MG63 (cell line): ENCODE data around the gene PHACTR1. TPM values are rescaled to one million over a fixed set of nuclear protein-coding genes. Genes with fewer than 3 reads are reported as not detected.

Source experiments
- DNase-seq: peaks from one replicate; pipeline ENCODE4 v3.0.0-alpha.2; 2020
- H3K27me3 ChIP-seq: fragments of 250-450 bp; sonication (Bioruptor Pico); 2 replicates; pipeline ENCODE4 v1.5.1; 2020; ENCODE audit warnings: mild to moderate bottlenecking, moderate library complexity
- H3K36me3 ChIP-seq: fragments of 250-450 bp; sonication (Bioruptor Pico); 2 replicates; pipeline ENCODE4 v1.5.1; 2020; ENCODE audit warnings: mild to moderate bottlenecking, moderate library complexity
- H3K4me3 ChIP-seq: fragments of 250-450 bp; sonication (Bioruptor Pico); 2 replicates; pipeline ENCODE4 v1.5.1; 2020; ENCODE audit warnings: mild to moderate bottlenecking, moderate library complexity
- H3K9me3 ChIP-seq: fragments of 250-450 bp; sonication (Bioruptor Pico); 2 replicates; pipeline ENCODE4 v1.5.1; 2020; ENCODE audit warnings: mild to moderate bottlenecking, moderate library complexity
- total RNA-seq: library from RNA; depleted of rRNA; stranded (reverse); fragments of >200 nt; shearing (Covaris generic); gene quantifications from 2 replicates; pipeline ENCODE4 v1.2.3, GENCODE V29; 2014; ENCODE audit warnings: low replicate concordance

The PHACTR1 gene
- total RNA-seq, 1 experiment from 2014 or later: 0.20 TPM

- H3K4me3 ChIP-seq: no peak overlapping the region
- H3K27me3 ChIP-seq: peaks cover 8% of the 10 kb centered on the region; the same call in 1 of the 2 replicates
- H3K36me3 ChIP-seq: no peaks in the 10 kb centered on the region
- DNase-seq: no peak
- H3K9me3 ChIP-seq: no peaks in the 10 kb centered on the region
These were observed 531.1 kb downstream of the PHACTR1 start for GRCh38 chr6:13247627-13248026.

GRCh38 chr6:13248053-13248452 lies 531.5 kb downstream of the PHACTR1 start:
- DNase-seq: no peak
- H3K27me3 ChIP-seq: peaks cover 8% of the 10 kb centered on the region; the same call in 1 of the 2 replicates
- H3K4me3 ChIP-seq: no peak overlapping the region
- no peaks in the 10 kb centered on the region for H3K36me3 ChIP-seq
- no peaks in the 10 kb centered on the region for H3K9me3 ChIP-seq

DNA sequence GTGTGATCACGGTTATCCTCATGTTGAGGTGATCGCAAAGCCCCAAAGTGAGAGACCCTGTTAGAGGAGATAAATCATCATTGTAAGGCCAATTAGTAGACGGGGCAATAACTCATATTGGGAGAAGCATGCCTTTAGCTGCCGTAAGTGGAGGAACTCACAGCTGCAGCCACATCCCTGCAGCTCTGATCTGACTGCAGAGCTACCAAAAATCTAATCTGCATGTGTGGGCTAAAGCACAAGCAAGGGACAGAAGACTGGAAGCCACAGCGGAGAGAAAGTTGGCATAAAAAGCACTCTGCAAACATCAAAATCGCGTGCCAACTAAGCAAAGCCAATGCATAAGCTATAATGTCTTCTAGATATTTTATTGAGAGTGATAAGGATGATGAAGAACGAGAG lies 532.0 kb downstream of the PHACTR1 start:
- Histone ChIP-seq H3K4me3 (no peak overlapping the region), H3K9me3 (no peaks in the 10 kb centered on the region), H3K27me3 (peaks cover 8% of the 10 kb centered on the region; the same call in 1 of the 2 replicates), H3K36me3 (no peaks in the 10 kb centered on the region)
- no peak for DNase-seq

- no peaks in the 10 kb centered on the region for H3K9me3 ChIP-seq
- no peak for DNase-seq
- H3K4me3 ChIP-seq: no peak overlapping the region
- no peaks in the 10 kb centered on the region for H3K36me3 ChIP-seq
- H3K27me3 ChIP-seq: peaks cover 8% of the 10 kb centered on the region; the same call in 1 of the 2 replicates
These were observed 532.4 kb downstream of the PHACTR1 start for GRCh38 chr6:13248994-13249393.

DNA sequence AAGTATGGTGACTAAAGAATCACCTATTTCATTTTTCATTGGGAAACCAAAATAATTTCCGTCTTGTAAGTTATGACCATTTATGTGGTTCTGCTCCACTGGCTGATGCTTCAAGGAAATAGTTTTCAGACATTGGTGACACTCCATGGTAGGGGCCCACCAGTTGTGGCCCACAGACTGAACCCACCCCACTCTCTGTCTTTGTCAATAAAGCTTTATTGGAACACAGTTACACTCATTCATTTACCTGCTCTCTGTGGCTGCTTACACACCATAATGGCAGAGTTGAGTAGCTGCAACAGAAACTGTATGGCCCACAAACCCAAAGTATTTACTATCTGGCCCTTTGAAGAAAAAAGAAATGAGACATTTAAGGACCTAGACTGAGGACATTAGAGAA lies 533.2 kb downstream of the PHACTR1 start:
- Histone ChIP-seq H3K27me3 (peaks cover 8% of the 10 kb centered on the region; the same call in 1 of the 2 replicates), H3K4me3 (no peak overlapping the region), H3K9me3 (no peaks in the 10 kb centered on the region), H3K36me3 (no peaks in the 10 kb centered on the region)
- no peak for DNase-seq

DNA sequence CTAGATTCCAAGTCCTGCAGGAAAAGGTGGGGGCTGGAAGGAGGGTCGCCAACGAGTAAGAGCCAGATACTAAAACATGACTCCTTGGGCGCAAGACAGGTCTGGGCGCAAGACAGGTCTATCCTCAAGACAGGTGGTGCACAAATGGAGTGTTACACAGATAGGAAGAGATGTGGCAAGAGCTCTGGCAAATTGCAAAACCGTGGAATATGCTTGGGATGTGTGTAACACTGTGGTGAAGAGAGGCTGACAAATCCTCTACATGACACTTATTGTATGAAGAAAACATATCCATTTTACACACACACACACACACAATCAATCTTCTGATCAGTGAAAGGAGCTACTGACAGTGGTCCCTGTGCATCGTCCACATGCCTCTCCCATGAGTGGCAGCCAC lies 534.1 kb downstream of the PHACTR1 start:
- Histone ChIP-seq H3K36me3 (no peaks in the 10 kb centered on the region), H3K27me3 (peaks cover 6% of the 10 kb centered on the region; the same call in 1 of the 2 replicates), H3K4me3 (no peak overlapping the region), H3K9me3 (peaks cover 5% of the 10 kb centered on the region; the same call in 1 of the 2 replicates)
- DNase-seq: no peak

GRCh38 chr6:13251242-13251641 lies 534.7 kb downstream of the PHACTR1 start:
- Histone ChIP-seq H3K9me3 (peaks cover 5% of the 10 kb centered on the region; the same call in 1 of the 2 replicates), H3K27me3 (0 out of 2 replicates have a peak, but pooled peaks cover 4% of the 10 kb centered on the region), H3K36me3 (no peaks in the 10 kb centered on the region), H3K4me3 (no peak overlapping the region)
- DNase-seq: no peak

DNA sequence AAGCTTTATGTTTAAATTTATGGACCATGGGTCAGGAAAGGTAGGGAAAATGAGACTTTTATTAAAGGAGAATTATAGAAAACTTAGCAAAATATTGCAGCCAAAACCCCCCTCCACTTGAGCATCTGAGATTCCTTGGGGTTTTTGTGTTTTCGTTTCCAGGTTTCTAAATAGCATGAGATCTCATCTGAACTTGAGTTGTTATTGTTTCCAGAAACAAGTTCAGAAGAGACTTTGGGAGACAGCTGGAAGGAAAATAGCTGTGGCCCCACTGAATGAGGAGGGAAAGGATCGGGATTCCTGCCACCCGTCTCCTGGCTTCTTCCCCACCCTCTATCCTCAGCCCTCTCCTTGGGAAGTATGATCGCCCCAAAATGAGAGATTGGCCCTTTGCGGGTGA lies 536.2 kb downstream of the PHACTR1 start:
- H3K9me3 ChIP-seq: peaks cover 10% of the 10 kb centered on the region
- no peak for DNase-seq
- no peaks in the 10 kb centered on the region for H3K36me3 ChIP-seq
- H3K4me3 ChIP-seq: no peak overlapping the region
- H3K27me3 ChIP-seq: no peaks in the 10 kb centered on the region

DNA sequence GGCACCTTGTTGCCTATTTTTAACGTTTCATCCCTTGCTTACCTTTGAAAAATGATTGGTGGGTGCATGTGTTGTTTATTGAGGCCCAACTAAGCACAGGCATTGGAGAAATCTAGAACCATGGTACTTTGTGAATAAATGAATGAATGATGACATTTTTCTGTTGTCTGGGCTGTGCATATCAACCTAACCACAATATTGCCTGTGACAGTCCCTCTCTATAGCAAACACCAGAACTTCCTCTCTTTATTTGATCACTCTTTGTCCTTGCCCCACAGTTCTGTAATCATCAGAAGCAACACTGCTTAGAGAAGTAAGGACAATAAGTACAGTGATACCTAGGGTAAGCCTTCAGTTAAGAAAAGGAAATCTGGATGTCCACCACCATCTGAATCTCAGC lies 536.7 kb downstream of the PHACTR1 start:
- Histone ChIP-seq H3K36me3 (no peaks in the 10 kb centered on the region), H3K9me3 (peaks cover 10% of the 10 kb centered on the region), H3K4me3 (no peak overlapping the region), H3K27me3 (no peaks in the 10 kb centered on the region)
- no peak for DNase-seq

- H3K27me3 ChIP-seq: no peaks in the 10 kb centered on the region
- no peak overlapping the region for H3K4me3 ChIP-seq
- peak; percentile 27 for DNase-seq
- peaks cover 10% of the 10 kb centered on the region for H3K9me3 ChIP-seq
- no peaks in the 10 kb centered on the region for H3K36me3 ChIP-seq
These were observed 539.9 kb downstream of the PHACTR1 start for GRCh38 chr6:13256266-13257001.

- no peaks in the 10 kb centered on the region for H3K36me3 ChIP-seq
- peaks cover 10% of the 10 kb centered on the region for H3K9me3 ChIP-seq
- no peak for DNase-seq
- no peaks in the 10 kb centered on the region for H3K27me3 ChIP-seq
- no peak overlapping the region for H3K4me3 ChIP-seq
These were observed 542.8 kb downstream of the PHACTR1 start for GRCh38 chr6:13259393-13259792.

- DNase-seq: no peak
- Histone ChIP-seq H3K9me3 (peaks cover 10% of the 10 kb centered on the region), H3K27me3 (no peaks in the 10 kb centered on the region), H3K4me3 (no peak overlapping the region), H3K36me3 (no peaks in the 10 kb centered on the region)
These were observed 543.6 kb downstream of the PHACTR1 start for GRCh38 chr6:13260101-13260598.

GRCh38 chr6:13260831-13261230 lies 544.3 kb downstream of the PHACTR1 start:
- Histone ChIP-seq H3K9me3 (peaks cover 5% of the 10 kb centered on the region), H3K27me3 (no peaks in the 10 kb centered on the region), H3K4me3 (no peak overlapping the region), H3K36me3 (no peaks in the 10 kb centered on the region)
- no peak for DNase-seq

DNA sequence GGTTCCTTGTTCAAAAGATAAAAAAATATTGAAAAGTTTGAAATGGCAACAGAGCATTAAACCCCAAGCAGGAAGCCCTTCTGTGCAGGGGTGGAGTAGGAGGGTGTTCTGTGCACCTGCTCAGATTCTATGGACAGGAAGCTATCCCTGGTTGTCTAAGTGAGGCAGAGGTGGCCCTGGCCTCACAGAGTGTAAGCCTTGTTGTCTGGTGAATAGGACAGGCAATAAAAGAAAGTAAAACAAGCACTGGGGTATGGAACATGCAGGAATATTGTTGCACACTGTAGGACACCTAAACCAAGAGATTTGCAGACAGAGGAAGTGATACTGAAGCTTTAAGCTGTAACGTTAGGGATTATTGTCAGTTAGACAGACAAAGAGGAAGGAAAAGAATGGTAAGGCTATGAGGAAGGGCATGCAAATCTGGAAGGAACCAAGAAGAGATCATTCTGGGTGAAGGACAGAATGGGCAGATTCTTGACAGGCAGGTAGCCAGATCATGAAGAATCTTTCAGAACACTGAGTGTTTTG lies 545.0 kb downstream of the PHACTR1 start:
- no peaks in the 10 kb centered on the region for H3K36me3 ChIP-seq
- H3K9me3 ChIP-seq: peaks cover 5% of the 10 kb centered on the region
- H3K4me3 ChIP-seq: no peak overlapping the region
- no peak for DNase-seq
- H3K27me3 ChIP-seq: no peaks in the 10 kb centered on the region

GRCh38 chr6:13262302-13263230 lies 546.0 kb downstream of the PHACTR1 start:
- no peak overlapping the region for H3K4me3 ChIP-seq
- H3K9me3 ChIP-seq: no peaks in the 10 kb centered on the region
- no peaks in the 10 kb centered on the region for H3K27me3 ChIP-seq
- no peaks in the 10 kb centered on the region for H3K36me3 ChIP-seq
- DNase-seq: no peak

DNA sequence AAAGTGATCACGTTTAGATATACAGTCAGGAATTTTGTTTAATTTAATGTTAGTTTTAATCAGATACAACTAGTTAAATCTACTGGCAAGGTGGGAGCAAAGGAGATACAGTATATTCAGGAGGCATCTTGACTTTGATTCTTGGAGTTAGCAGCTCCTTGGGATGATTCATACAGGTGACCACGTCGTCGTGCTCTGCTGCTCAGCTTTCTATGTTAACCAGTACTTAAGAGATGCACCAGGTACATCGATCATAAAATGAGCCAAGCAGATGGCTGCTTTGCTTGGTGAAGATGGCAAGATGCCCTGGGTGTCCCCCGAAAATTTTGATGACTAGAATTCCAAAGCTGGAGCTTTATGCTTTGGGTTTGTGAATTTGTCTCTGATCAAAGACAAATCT lies 547.1 kb downstream of the PHACTR1 start:
- Histone ChIP-seq H3K27me3 (no peaks in the 10 kb centered on the region), H3K4me3 (no peak overlapping the region), H3K36me3 (no peaks in the 10 kb centered on the region), H3K9me3 (no peaks in the 10 kb centered on the region)
- no peak for DNase-seq

- no peaks in the 10 kb centered on the region for H3K27me3 ChIP-seq
- no peak overlapping the region for H3K4me3 ChIP-seq
- no peaks in the 10 kb centered on the region for H3K36me3 ChIP-seq
- no peak for DNase-seq
- H3K9me3 ChIP-seq: no peaks in the 10 kb centered on the region
These were observed 550.6 kb downstream of the PHACTR1 start for GRCh38 chr6:13267142-13267651.
